Tibial artery (tissue), 4 donors: ENCODE results near the gene KLHL7.

Experiments used
- DNase-seq, 2 donors: peaks; one replicate each; pipeline ENCODE4 v3.0.0-alpha.2; 2019
- H3K27ac ChIP-seq, 2 donors: fragments of 200-600 bp; sonication (generic) in 1 of 2; 1 replicate in 1 of 2; 2 replicates in 1 of 2; pipeline ENCODE4 v1.5.1; 2018 to 2019; ENCODE audit warnings: mild to moderate bottlenecking in 1 of 2
- H3K27me3 ChIP-seq, 2 donors: fragments of 200-600 bp; sonication (generic) in 1 of 2; one replicate each; pipeline versions ENCODE4 v1.5.1 to v1.6.0; 2016 to 2019
- H3K36me3 ChIP-seq, 3 donors: fragments of 200-600 bp; sonication (generic) in 2 of 3; one replicate each; pipeline ENCODE4 v1.5.1; 2016 to 2019; ENCODE audit warnings: mild to moderate bottlenecking in 2 of 3
- H3K4me1 ChIP-seq, 4 donors: fragments of 200-600 bp; sonication (generic) in 2 of 4; 1 replicate in 3 of 4; 2 replicates in 1 of 4; pipeline ENCODE4 v1.5.1; 2016 to 2019
- H3K4me3 ChIP-seq, 2 donors: fragments of 200-600 bp; sonication (generic) in 1 of 2; 1 replicate in 1 of 2; 2 replicates in 1 of 2; pipeline ENCODE4 v1.5.1; 2018 to 2019; ENCODE audit warnings: mild to moderate bottlenecking in 2 of 2
- H3K9me3 ChIP-seq, 3 donors: fragments of 200-600 bp; sonication (generic) in 1 of 3; one replicate each; pipeline ENCODE4 v1.5.1; 2016 to 2019
- CTCF ChIP-seq, 2 experiments: fragments of 200-600 bp in 1 of 2; fragments of 450-650 bp in 1 of 2; IDR thresholded peaks; one replicate each; pipeline ENCODE4 v1.5.1; 2017 to 2019; ENCODE audit warnings: antibody characterized with exemption in 2 of 2, mild to moderate bottlenecking in 1 of 2, moderate library complexity in 1 of 2
- intact Hi-C: fragments of 100-400 bp; cut with DNase I; formaldehyde crosslinking; loops from one replicate; pipeline ENCODE4 v1.15.0; 2023; ENCODE audit warnings: low total_unique reads

KLHL7 gene

GRCh38 chr7:23105644-23106056 lies at the start of gene KLHL7:
Gene KLHL7 (plus strand): TSS chr7:23105785. CDS start chr7:23106027, 242 bp downstream.
- Histone ChIP-seq H3K36me3 (no peaks in the 10 kb centered on the region), H3K4me1 (peaks cover 0 to 29% (median 23%) of the 10 kb centered on the region in 4 donors), H3K4me3 (peak within 1 kb of the TSS; percentile 72 to 100), H3K27ac (peak within 1 kb of the TSS; percentile 86 to 93), H3K9me3 (no peaks in the 10 kb centered on the region), H3K27me3 (no peaks in the 10 kb centered on the region)
- peak; percentile 97 for DNase-seq
- intact Hi-C loops: loop anchor here (5.0 kb wide), 1 partner anchor 77 kb away; the partner anchor contains the start of gene NUP42
- no peak for TF ChIP-seq CTCF (IDR thresholded peaks at IDR 0.05)

GRCh38 chr7:23058408-23059096 lies 47.0 kb upstream of the KLHL7 start:
- Histone ChIP-seq H3K4me1 (no peaks in the 10 kb centered on the region), H3K9me3 (no peaks in the 10 kb centered on the region), H3K27ac (no peak overlapping the region), H3K4me3 (no peak overlapping the region), H3K36me3 (no peaks in the 10 kb centered on the region), H3K27me3 (no peaks in the 10 kb centered on the region)
- DNase-seq: no peak
- intact Hi-C loops: loop anchor here (5.0 kb wide), 2 partner anchors 236 to 496 kb away; partner anchors contain the start of gene TOMM7
- TF ChIP-seq CTCF (IDR thresholded peaks at IDR 0.05): no peak

- TF ChIP-seq CTCF (IDR thresholded peaks at IDR 0.05): no peak
- no peak for DNase-seq
- intact Hi-C loops: no loop called here
- Histone ChIP-seq H3K4me3 (no peak overlapping the region), H3K27ac (no peak overlapping the region), H3K36me3 (no peaks in the 10 kb centered on the region), H3K27me3 (no peaks in the 10 kb centered on the region), H3K4me1 (no peaks in the 10 kb centered on the region), H3K9me3 (no peaks in the 10 kb centered on the region)
Observed at GRCh38 chr7:23061327-23061726, 44.3 kb upstream of the KLHL7 start.

GRCh38 chr7:23062452-23062851 lies 43.1 kb upstream of the KLHL7 start:
- intact Hi-C loops: no loop called here
- Histone ChIP-seq H3K4me1 (no peaks in the 10 kb centered on the region), H3K27me3 (no peaks in the 10 kb centered on the region), H3K4me3 (no peak overlapping the region), H3K9me3 (no peaks in the 10 kb centered on the region), H3K36me3 (no peaks in the 10 kb centered on the region), H3K27ac (no peak overlapping the region)
- no peak for DNase-seq
- no peak for TF ChIP-seq CTCF (IDR thresholded peaks at IDR 0.05)

- Histone ChIP-seq H3K27me3 (no peaks in the 10 kb centered on the region), H3K4me1 (no peaks in the 10 kb centered on the region), H3K4me3 (no peak overlapping the region), H3K9me3 (no peaks in the 10 kb centered on the region), H3K27ac (no peak overlapping the region), H3K36me3 (no peaks in the 10 kb centered on the region)
- intact Hi-C loops: no loop called here
- DNase-seq: no peak
- TF ChIP-seq CTCF (IDR thresholded peaks at IDR 0.05): no peak
Observed at GRCh38 chr7:23065974-23066373, 39.6 kb upstream of the KLHL7 start.
